ENCODE results near the gene SEMA5B. TPM values are rescaled to one million over a fixed set of nuclear protein-coding genes. Genes with fewer than 3 reads are reported as not detected.

The SEMA5B gene
- total RNA-seq, 1 donor from 2014 or later: 61.1 TPM

GRCh38 chr3:122959339-122959738 lies 68.2 kb downstream of the SEMA5B start:
- no peak for DNase-seq
- Mint-ChIP-seq H3K36me3 (ENCODE audit: unreplicated experiment) (peaks cover 5% of the 10 kb centered on the region), H3K4me1 (ENCODE audit: low read depth, unreplicated experiment) (peaks cover 20% of the 10 kb centered on the region), H3K27ac (ENCODE audit: unreplicated experiment) (no peak overlapping the region), H3K4me3 (ENCODE audit: unreplicated experiment) (no peak overlapping the region), H3K9me3 (ENCODE audit: unreplicated experiment) (peaks cover 3% of the 10 kb centered on the region), H3K27me3 (ENCODE audit: unreplicated experiment) (peaks cover 2% of the 10 kb centered on the region)
- no peak for TF ChIP-seq CTCF (IDR thresholded peaks at IDR 0.05; ENCODE audit: partially characterized antibody, unreplicated experiment)

GRCh38 chr3:122957707-122958689 lies 69.6 kb downstream of the SEMA5B start:
- H3K4me3 Mint-ChIP-seq (ENCODE audit: unreplicated experiment): no peak overlapping the region
- H3K36me3 Mint-ChIP-seq (ENCODE audit: unreplicated experiment): peaks cover 5% of the 10 kb centered on the region
- DNase-seq: no peak
- peaks cover 16% of the 10 kb centered on the region for H3K4me1 Mint-ChIP-seq (ENCODE audit: low read depth, unreplicated experiment)
- no peak for TF ChIP-seq CTCF (IDR thresholded peaks at IDR 0.05; ENCODE audit: partially characterized antibody, unreplicated experiment)
- peaks cover 3% of the 10 kb centered on the region for H3K9me3 Mint-ChIP-seq (ENCODE audit: unreplicated experiment)
- peaks cover 2% of the 10 kb centered on the region for H3K27me3 Mint-ChIP-seq (ENCODE audit: unreplicated experiment)
- H3K27ac Mint-ChIP-seq (ENCODE audit: unreplicated experiment): no peak overlapping the region

- no peak for DNase-seq
Measured at GRCh38 chr3:122956693-122957455, 70.7 kb downstream of the SEMA5B start.

GRCh38 chr3:122955916-122956692 lies 71.5 kb downstream of the SEMA5B start:
- Mint-ChIP-seq H3K27ac (ENCODE audit: unreplicated experiment) (no peak overlapping the region), H3K27me3 (ENCODE audit: unreplicated experiment) (no peaks in the 10 kb centered on the region), H3K9me3 (ENCODE audit: unreplicated experiment) (no peaks in the 10 kb centered on the region), H3K4me1 (ENCODE audit: low read depth, unreplicated experiment) (peaks cover 6% of the 10 kb centered on the region), H3K4me3 (ENCODE audit: unreplicated experiment) (no peak overlapping the region), H3K36me3 (ENCODE audit: unreplicated experiment) (peaks cover 5% of the 10 kb centered on the region)
- DNase-seq: no peak
- TF ChIP-seq CTCF (IDR thresholded peaks at IDR 0.05; ENCODE audit: partially characterized antibody, unreplicated experiment): no peak

More at GRCh38 chr3:122956693-122957455, 70.7 kb downstream of the SEMA5B start:
- no peak for TF ChIP-seq CTCF (IDR thresholded peaks at IDR 0.05; ENCODE audit: partially characterized antibody, unreplicated experiment)
- H3K4me3 Mint-ChIP-seq (ENCODE audit: unreplicated experiment): no peak overlapping the region
- H3K36me3 Mint-ChIP-seq (ENCODE audit: unreplicated experiment): peaks cover 5% of the 10 kb centered on the region
- H3K27me3 Mint-ChIP-seq (ENCODE audit: unreplicated experiment): no peaks in the 10 kb centered on the region
- peaks cover 6% of the 10 kb centered on the region for H3K4me1 Mint-ChIP-seq (ENCODE audit: low read depth, unreplicated experiment)
- no peak overlapping the region for H3K27ac Mint-ChIP-seq (ENCODE audit: unreplicated experiment)
- no peaks in the 10 kb centered on the region for H3K9me3 Mint-ChIP-seq (ENCODE audit: unreplicated experiment)

Data from glutamatergic neuron (in vitro differentiated cells).